Measurements from ENCODE around the gene STK26. TPM values are rescaled to one million over a fixed set of nuclear protein-coding genes. Genes with fewer than 3 reads are reported as not detected.
"Not testable (repeated sequence)": the region's sequence is repeated elsewhere in the genome, so short reads cannot be mapped to it uniquely, and the experiment has no call there.

STK26 gene
- total RNA-seq, 1 experiment from 2014 or later: 17.5 TPM

GRCh38 chrX:132093239-132093860 lies 70.2 kb downstream of the STK26 start:
- Mint-ChIP-seq H3K4me3 (ENCODE audit: unreplicated experiment) (no peak overlapping the region), H3K9me3 (ENCODE audit: unreplicated experiment) (no peaks in the 10 kb centered on the region), H3K36me3 (ENCODE audit: insufficient read depth, unreplicated experiment) (no peaks in the 10 kb centered on the region), H3K27ac (ENCODE audit: low read depth, unreplicated experiment) (no peak overlapping the region), H3K27me3 (ENCODE audit: insufficient read depth, unreplicated experiment) (peaks cover 58% of the 10 kb centered on the region), H3K4me1 (ENCODE audit: insufficient read depth, unreplicated experiment) (peaks cover 6% of the 10 kb centered on the region)
- intact Hi-C loops (cut with micrococcal nuclease): loop anchor here (5.0 kb wide), 1 partner anchor 524 kb away; no protein-coding TSS in a partner anchor
- no peak for DNase-seq (ENCODE audit: unreplicated experiment)
- TF ChIP-seq, protein P1, sequence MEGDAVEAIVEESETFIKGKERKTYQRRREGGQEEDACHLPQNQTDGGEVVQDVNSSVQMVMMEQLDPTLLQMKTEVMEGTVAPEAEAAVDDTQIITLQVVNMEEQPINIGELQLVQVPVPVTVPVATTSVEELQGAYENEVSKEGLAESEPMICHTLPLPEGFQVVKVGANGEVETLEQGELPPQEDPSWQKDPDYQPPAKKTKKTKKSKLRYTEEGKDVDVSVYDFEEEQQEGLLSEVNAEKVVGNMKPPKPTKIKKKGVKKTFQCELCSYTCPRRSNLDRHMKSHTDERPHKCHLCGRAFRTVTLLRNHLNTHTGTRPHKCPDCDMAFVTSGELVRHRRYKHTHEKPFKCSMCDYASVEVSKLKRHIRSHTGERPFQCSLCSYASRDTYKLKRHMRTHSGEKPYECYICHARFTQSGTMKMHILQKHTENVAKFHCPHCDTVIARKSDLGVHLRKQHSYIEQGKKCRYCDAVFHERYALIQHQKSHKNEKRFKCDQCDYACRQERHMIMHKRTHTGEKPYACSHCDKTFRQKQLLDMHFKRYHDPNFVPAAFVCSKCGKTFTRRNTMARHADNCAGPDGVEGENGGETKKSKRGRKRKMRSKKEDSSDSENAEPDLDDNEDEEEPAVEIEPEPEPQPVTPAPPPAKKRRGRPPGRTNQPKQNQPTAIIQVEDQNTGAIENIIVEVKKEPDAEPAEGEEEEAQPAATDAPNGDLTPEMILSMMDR (IDR thresholded peaks at IDR 0.05; ENCODE audit: unreplicated experiment): no peak
- no TSS peak for BruUV-seq (replicated peaks)
- ChIA-PET POLR2A (interaction anchor here (0.8 to 1.4 kb wide), 2 partner anchors 34 to 117 kb away, joined by 3 read pairs; no protein-coding TSS in a partner anchor), CTCF (interaction anchor here (0.6 to 2.8 kb wide), 9 partner anchors 15 to 1118 kb away, joined by 3 to 6 read pairs (median 3); no protein-coding TSS in a partner anchor)

- no peak overlapping the region for H3K4me3 Mint-ChIP-seq (ENCODE audit: unreplicated experiment)
- ChIA-PET CTCF (interaction anchor here (1.1 to 2.8 kb wide), 3 partner anchors 20 to 535 kb away, joined by 3 to 6 read pairs (median 3); no protein-coding TSS in a partner anchor), POLR2A (interaction anchor here (0.5 to 0.8 kb wide), 2 partner anchors 33 to 396 kb away, joined by 3 read pairs; no protein-coding TSS in a partner anchor)
- TF ChIP-seq, protein P1 (IDR thresholded peaks at IDR 0.05; ENCODE audit: unreplicated experiment): no peak
- no peaks in the 10 kb centered on the region for H3K36me3 Mint-ChIP-seq (ENCODE audit: insufficient read depth, unreplicated experiment)
- no peaks in the 10 kb centered on the region for H3K9me3 Mint-ChIP-seq (ENCODE audit: unreplicated experiment)
- H3K4me1 Mint-ChIP-seq (ENCODE audit: insufficient read depth, unreplicated experiment): peaks cover 6% of the 10 kb centered on the region
- intact Hi-C loops (cut with micrococcal nuclease): loop anchor here (5.0 kb wide), 1 partner anchor 523 kb away; no protein-coding TSS in a partner anchor
- H3K27me3 Mint-ChIP-seq (ENCODE audit: insufficient read depth, unreplicated experiment): peaks cover 61% of the 10 kb centered on the region
- no peak overlapping the region for H3K27ac Mint-ChIP-seq (ENCODE audit: low read depth, unreplicated experiment)
- no TSS peak for BruUV-seq (replicated peaks)
- DNase-seq (ENCODE audit: unreplicated experiment): no peak
Observed at GRCh38 chrX:132094164-132094563, 71.1 kb downstream of the STK26 start.

DNA sequence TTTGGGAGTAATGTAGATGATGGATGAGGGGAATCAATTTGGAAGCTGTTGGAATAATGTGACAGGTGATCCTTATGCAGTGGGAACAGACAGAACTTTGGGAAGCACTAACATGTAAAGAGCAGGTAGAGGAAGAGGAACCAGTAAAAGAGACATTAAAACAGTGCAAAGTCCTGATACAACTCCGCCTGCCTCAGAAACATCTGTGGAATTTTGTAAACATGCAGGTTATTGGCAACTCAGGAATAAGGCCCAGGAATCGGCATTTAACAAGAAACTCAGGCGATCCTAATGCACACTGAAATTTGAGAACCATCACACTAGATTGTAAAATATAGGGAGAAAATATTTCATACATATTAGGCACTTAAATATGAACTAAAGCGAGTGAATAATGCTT lies 75.6 kb downstream of the STK26 start:
- H3K36me3 Mint-ChIP-seq (ENCODE audit: insufficient read depth, unreplicated experiment); H3K9me3 Mint-ChIP-seq (ENCODE audit: unreplicated experiment); DNase-seq (ENCODE audit: unreplicated experiment); H3K27ac Mint-ChIP-seq (ENCODE audit: low read depth, unreplicated experiment); H3K4me1 Mint-ChIP-seq (ENCODE audit: insufficient read depth, unreplicated experiment); H3K4me3 Mint-ChIP-seq (ENCODE audit: unreplicated experiment); CTCF ChIA-PET; BruUV-seq (replicated peaks); intact Hi-C loops (cut with micrococcal nuclease): not testable (repeated sequence)
- POLR2A ChIA-PET: interaction anchor here (0.6 kb wide), 1 partner anchor 56 kb away, joined by 3 read pairs; no protein-coding TSS in a partner anchor
- H3K27me3 Mint-ChIP-seq (ENCODE audit: insufficient read depth, unreplicated experiment): peaks cover 18% of the 10 kb centered on the region

DNA sequence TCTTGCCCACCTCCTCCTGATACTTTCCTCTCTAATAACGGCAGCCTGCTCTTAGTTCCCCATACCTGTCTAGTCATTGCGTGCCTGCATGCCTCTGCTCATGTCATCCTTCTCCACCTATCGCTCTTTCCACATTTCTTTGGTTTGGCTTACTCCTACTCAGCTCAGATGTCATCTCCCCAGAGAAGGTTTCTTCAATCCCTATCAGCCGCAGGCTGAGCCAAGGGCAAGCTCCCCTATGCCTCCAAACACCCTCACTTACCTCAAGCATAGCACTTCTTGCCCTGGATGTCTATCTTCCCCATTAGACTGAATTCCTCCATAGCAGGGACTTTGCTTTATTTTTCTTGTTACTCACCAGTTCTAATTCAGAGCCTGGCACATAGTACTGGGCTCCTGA lies 78.1 kb downstream of the STK26 start:
- POLR2A ChIA-PET: no interaction called here
- intact Hi-C loops (cut with micrococcal nuclease): no loop called here
- no peak overlapping the region for H3K27ac Mint-ChIP-seq (ENCODE audit: low read depth, unreplicated experiment)
- TF ChIP-seq, protein P1 (IDR thresholded peaks at IDR 0.05; ENCODE audit: unreplicated experiment): no peak
- H3K27me3 Mint-ChIP-seq (ENCODE audit: insufficient read depth, unreplicated experiment): peaks cover 18% of the 10 kb centered on the region
- H3K4me1 Mint-ChIP-seq (ENCODE audit: insufficient read depth, unreplicated experiment): no peaks in the 10 kb centered on the region
- no peaks in the 10 kb centered on the region for H3K9me3 Mint-ChIP-seq (ENCODE audit: unreplicated experiment)
- CTCF ChIA-PET: interaction anchor here (0.6 to 1.0 kb wide), 2 partner anchors 192 to 259 kb away, joined by 3 to 4 read pairs; no protein-coding TSS in a partner anchor
- no peak for DNase-seq (ENCODE audit: unreplicated experiment)
- H3K4me3 Mint-ChIP-seq (ENCODE audit: unreplicated experiment): no peak overlapping the region
- no peaks in the 10 kb centered on the region for H3K36me3 Mint-ChIP-seq (ENCODE audit: insufficient read depth, unreplicated experiment)
- no TSS peak for BruUV-seq (replicated peaks)

All from MCF 10A (cell line).